WTC11 (cell line): Measurements from ENCODE around the gene MAP1B.

ENCODE experiments used
- TF ChIP-seq, protein P1 (sequence below): fragments of 200-600 bp; IDR thresholded peaks from 2 replicates; pipeline ENCODE4 v1.8.0; 2022; ENCODE audit warnings: antibody characterized with exemption
- TF ChIP-seq, protein P2 (sequence below): sonication (generic); formaldehyde crosslinking; IDR thresholded peaks from 2 replicates; pipeline ENCODE4 v1.8.1; 2023; ENCODE audit warnings: mild to moderate bottlenecking, missing genetic modification reagents, moderate library complexity

DNA sequence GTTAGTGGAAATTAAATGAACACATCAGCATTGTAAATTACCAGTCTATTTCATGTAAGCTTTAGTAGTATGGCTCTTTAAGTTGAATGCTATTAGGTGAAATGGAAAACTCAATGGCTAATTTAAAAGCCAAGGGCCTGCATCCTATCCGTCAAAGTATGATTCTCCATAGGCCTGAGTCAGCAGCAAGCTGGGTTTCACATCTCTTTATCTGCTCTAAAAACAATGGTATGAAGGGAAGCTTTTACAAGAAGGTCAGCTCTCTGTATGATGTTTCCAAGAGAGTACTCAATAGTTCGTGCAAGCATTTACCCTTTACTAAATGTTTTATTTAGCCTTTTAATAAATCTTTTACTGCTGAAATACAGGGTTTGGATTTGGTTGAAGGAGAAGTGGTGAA, 62.8 kb downstream of the MAP1B start:
- TF ChIP-seq, protein P1, sequence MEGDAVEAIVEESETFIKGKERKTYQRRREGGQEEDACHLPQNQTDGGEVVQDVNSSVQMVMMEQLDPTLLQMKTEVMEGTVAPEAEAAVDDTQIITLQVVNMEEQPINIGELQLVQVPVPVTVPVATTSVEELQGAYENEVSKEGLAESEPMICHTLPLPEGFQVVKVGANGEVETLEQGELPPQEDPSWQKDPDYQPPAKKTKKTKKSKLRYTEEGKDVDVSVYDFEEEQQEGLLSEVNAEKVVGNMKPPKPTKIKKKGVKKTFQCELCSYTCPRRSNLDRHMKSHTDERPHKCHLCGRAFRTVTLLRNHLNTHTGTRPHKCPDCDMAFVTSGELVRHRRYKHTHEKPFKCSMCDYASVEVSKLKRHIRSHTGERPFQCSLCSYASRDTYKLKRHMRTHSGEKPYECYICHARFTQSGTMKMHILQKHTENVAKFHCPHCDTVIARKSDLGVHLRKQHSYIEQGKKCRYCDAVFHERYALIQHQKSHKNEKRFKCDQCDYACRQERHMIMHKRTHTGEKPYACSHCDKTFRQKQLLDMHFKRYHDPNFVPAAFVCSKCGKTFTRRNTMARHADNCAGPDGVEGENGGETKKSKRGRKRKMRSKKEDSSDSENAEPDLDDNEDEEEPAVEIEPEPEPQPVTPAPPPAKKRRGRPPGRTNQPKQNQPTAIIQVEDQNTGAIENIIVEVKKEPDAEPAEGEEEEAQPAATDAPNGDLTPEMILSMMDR: no peak
- TF ChIP-seq, protein P2, sequence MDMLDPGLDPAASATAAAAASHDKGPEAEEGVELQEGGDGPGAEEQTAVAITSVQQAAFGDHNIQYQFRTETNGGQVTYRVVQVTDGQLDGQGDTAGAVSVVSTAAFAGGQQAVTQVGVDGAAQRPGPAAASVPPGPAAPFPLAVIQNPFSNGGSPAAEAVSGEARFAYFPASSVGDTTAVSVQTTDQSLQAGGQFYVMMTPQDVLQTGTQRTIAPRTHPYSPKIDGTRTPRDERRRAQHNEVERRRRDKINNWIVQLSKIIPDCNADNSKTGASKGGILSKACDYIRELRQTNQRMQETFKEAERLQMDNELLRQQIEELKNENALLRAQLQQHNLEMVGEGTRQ: no peak
